HCEC 1CT (cell line): ENCODE results near the gene VASN.
A peak's percentile ranks its signal among the peaks of the same experiment; 100 is the strongest.

Experiments
- DNase-seq: peaks from one replicate; pipeline ENCODE4 v3.0.0-alpha.2; 2017

Gene VASN

DNA sequence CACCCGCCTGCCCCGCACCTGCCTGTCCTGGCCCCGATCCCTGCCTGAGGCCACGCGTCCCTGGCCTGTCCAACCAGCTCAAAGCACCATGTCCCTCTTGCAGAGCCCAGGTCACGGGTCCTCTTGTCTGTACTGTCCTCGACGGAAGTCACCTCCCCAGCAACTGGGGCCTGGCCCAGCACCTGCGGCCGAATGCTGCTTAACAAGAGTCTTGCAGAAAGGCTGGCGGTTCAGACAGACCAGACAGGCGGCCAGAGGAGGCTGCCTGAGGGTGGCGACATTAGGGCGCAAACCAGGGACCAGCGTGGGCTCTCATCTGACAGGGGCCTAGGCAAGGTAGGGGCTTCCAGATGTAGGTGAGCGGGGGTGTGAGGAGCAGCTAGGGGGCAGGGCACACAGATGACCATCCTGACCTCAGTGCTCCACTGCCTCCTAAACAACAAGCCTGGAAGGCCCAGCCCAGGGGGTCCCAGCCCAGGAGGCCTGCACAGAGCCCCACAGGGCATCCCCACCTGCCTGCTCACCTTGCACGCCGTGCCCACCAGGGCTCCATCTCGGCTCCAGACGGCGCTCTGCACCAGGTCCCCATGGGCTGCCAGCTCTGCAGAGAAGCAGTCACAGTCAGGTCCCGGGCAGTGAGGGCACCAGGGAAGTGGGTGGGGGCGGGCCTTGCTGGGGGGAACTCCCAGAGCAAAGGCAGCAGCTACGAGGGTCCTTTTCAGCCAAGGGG lies 33.5 kb downstream of the VASN start:
- DNase-seq: no peak

GRCh38 chr16:4407543-4408322 lies 36.1 kb downstream of the VASN start:
- DNase-seq: peak; percentile 43

GRCh38 chr16:4408323-4408690 lies 36.7 kb downstream of the VASN start:
- DNase-seq: no peak

DNA sequence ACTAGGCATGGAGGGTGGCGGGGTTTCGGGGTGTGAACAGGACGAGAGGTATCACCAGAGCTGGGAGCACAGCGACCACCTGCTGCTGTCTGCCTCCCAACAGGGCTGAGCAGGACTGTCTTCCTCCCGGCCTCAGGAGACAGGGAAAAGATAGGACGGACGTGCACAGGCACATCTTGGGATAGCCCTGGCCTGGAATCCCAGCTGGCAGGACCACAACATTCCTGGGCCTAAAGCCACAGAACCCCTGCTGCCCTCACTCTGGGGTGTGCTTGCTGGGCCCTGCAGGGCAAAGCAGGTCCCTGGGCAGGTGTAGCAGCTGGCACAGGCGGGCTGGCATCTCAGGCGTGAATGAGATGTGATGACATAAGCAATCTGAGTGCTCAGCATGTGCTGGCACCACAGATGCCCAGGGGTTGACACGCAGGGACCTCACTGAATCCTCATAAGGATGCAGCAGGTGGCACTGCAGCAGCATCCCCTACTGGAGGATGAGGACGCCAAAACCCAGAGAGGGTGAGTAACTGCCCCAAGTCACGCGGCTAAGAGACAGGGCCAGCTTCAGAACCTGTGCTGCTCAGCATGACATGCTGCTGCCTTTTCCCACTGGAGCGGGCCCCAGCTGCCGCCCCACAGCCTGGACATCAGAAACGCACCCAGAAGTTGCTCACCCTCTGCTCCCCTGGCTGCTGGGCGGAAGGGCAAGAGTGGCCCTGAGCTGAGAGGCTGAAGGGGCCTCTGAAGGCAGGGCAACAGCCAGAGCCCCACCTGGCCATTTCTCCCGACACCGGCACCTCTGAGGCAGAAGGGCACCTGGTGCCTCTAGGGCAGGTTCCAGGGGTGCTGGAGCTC lies 37.7 kb downstream of the VASN start:
- no peak for DNase-seq

- DNase-seq: peak; percentile 96
Measured at GRCh38 chr16:4410335-4411075, 38.9 kb downstream of the VASN start.

- no peak for DNase-seq
Measured at GRCh38 chr16:4411684-4412083, 40.0 kb downstream of the VASN start.

GRCh38 chr16:4412159-4412558 lies 40.5 kb downstream of the VASN start:
- no peak for DNase-seq

- no peak for DNase-seq
Measured at GRCh38 chr16:4412854-4413253, 41.2 kb downstream of the VASN start.

DNA sequence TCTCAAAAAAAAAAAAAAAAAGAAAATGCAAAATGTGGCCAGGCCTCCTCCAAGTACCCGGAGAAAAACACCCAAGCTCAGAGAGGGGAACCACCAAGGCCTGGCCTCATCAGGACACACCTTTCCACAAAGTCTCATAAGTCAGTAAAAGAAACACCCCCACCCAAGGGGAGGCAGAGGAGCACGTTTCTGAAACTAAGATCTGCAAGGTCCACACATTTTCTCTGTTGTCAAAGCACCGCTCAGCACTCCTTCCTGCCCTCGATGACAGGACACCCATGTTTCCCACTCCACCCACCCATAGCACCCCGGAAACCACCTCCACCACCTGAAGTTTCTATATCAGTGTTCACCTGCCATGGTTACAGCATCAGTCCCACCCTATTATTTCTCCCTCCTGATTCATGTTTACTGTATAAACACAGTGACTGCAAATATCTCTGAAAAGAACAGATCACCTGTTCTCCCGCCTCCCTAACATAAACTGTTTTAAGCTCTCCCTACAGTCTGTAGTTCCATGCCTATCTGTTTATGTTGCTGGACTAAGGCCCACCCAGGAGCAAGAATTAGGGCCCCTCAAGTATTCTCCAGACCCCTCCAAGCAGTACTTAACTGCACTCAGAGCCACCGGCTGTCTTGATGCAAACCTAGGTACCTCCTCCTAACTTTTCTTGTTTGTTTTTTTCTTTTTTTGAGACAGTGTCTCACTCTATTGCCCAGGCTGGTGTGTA lies 42.7 kb downstream of the VASN start:
- DNase-seq: no peak

GRCh38 chr16:4415538-4416199 lies 44.0 kb downstream of the VASN start:
- peak; percentile 13 for DNase-seq

DNA sequence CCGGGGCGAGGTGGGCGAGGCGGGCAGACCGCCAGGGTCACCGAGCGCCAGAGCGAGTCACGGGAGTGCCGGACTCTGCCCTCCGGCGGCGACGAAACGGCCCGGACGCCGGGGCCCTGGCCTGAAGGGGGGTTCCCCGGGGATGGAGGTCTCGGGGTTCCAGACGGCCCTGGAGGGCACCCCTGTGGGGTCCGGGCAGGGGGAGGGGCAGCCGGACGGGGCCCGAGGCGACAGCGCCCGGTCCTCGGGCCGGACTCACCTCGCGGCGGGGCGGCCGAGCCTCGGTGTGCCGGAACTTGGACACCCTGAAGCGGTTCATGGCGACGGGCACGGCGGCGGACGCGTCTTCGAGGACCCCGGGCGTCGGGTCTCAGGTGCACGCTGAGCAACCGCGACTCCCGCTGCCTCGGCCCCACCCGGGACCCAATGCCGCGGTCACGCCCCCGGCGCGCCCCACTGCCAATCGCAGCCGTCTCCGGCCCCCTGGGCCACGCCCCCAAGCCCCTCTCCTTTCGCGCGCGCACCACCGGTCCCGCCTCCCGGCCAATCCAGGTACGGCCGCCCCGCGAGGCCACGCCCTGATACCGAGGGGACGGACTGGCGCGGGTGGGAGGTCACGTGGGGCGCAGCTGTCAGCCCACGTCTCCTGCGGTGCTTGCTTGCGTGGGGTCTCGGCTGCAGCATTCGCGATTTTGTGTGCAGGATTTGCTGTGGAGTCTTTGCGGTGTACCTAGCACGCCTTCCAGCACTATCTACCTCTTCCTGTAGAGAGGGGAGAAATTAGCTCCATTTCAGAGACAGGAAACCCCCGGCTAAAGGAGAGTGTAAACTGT lies 44.8 kb downstream of the VASN start, which contains the start of gene CORO7:
Gene CORO7 (minus strand): TSS at position 397 of the 833 bp plus-strand sequence. CDS start 78 bp downstream, at position 319.
- DNase-seq: peak; percentile 73

- DNase-seq: no peak
Measured at GRCh38 chr16:4419402-4419959, 47.8 kb downstream of the VASN start.

DNA sequence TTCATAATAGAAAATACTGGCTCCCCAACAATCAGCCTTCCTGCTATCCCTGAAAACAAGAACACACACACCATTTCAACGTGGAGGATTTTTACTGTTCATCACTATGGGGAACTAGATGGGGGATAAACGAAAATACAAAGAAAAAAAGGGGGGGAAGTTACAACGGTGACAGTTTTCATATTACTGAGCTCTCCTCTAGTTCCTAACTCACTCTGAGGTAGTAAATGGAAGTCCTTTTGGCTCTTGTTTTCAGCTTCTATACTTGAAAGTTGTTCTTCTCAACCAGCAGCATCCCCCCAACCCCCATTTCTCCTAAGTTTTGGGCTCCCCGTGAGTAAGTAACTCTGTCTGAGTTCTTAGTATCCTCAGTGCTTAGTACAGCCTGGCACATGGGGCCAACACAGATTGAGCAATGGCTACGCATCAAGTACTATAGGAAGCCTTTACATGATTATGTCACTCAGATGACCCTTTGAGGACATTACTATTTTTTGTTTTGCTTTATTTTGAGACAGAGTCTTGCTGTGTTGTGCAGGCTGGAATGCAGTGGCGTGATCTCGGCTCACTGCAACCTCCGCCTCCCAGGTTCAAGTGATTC lies 49.0 kb downstream of the VASN start:
- no peak for DNase-seq

DNA sequence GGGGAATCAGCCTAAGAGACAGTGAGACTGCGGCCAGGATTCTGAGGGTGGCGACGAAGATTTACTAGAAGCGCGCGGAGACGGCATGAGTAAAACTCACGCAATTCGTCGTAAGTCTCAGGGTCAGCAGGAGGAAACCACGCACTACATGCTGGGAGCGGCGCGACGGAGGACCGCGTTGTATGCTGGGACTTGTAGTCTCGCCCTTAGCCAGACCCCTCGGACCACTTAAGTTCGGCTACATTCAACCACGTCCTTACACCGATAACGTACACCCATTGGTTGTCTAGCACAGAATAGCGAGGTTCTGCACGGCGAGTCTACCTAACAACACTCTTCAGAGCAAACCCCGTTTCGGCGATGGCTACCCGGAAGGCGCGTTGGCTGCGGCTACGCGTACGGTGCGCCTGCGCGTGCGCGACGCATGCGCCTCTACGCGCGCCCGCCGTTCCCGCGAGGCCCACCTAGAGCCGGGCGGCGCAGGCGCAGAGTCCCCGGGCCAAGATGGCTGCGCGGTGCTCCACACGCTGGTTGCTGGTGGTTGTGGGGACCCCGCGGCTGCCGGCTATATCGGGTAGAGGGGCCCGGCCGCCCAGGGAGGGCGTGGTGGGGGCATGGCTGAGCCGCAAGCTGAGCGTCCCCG lies 53.9 kb downstream of the VASN start, which contains the start of gene DNAJA3:
Gene DNAJA3 (plus strand): TSS at position 491 of the 643 bp plus-strand sequence. CDS start 14 bp downstream, at position 505.
- DNase-seq: peak; percentile 95

DNA sequence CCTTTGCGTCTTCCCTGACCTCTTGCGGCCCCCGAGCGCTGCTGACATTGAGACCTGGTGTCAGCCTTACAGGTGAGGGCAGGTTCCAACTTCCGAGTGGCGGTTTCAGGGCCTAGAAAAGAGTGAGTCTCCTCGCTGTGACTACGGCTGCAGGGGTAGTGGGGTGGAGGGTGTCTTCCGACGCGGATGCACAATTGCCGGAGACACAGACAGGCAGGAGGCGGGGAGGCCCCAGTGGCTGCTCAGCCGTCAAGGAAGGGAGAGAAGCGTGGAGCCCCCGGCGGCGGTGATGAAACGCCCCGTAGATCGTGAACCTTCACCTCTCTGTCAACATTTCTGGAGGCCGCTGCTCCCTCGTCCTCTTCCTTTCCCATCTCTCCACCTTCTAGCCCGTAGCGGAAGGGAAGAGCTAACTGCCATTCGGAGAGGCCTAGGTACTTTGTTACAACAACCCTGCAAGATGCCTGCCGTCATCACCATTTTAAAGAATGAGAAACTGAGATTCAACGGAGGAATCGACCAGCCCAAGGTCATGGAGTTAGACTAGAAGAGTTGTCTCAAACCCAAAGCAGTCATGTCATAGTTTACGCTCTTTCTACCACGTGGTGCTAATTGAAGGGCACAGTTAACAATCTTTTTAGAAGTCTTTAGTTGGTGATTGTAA lies 54.5 kb downstream of the VASN start:
- peak; percentile 11 for DNase-seq

DNA sequence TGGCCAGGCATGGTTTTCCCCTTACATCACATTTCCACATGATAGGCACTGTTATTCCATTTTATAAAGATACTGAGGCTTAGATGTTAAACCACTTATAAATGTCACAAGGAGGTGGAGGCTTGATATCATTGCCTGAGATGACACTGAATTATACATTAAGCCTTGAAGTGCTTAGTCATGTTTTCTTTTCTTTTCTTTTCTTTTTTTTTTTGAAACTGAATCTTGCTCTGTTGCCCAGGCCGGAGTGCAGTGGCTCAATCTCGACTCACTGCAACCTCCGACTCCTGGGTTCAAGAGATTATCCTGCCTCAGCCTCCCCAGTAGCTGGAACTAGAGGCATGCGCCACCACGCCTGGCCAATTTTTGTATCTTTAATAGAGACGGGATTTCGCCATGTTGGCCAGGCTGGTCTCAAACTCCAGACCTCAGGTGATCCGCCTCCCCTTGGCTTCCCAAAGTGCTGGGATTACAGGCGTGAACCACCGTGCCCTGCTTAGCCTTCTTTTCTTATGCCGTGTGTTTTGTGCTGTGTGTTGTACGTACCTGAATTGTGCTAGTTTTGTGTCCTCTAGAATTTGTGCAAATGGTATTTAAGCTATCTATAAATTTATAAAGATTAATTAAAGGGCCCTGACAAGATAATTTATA lies 55.2 kb downstream of the VASN start:
- no peak for DNase-seq

- DNase-seq: no peak
Measured at GRCh38 chr16:4428500-4428899, 56.9 kb downstream of the VASN start.

DNA sequence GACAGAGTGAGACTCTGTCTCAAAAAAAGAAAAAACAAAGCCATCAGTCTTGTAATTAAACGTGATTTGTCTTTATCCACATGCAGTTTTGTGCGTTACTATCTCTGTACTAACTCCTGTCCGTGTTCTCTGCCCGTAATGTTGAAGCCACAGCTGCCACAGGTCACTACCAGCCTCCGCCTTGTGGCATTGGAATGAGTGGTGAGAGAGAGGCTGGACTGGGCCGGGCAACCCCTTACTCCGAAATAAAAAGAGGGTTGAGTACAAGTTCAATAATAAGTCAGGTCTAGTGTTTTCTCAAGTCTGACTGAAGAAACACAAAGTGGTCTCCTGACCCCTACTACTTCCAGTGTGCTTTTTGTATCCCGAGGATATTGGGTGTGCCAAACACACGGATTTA lies 59.4 kb downstream of the VASN start:
- no peak for DNase-seq
